HS-5 (cell line): ENCODE results near the gene SF3B2.
"Not testable (repeated sequence)": the region's sequence is repeated elsewhere in the genome, so short reads cannot be mapped to it uniquely, and the experiment has no call there.

ENCODE experiments used
- DNase-seq: peaks from one replicate; pipeline ENCODE4 v3.0.0-alpha.2; 2012; ENCODE audit warnings: low read depth

Gene SF3B2

GRCh38 chr11:66106786-66107599, 54.8 kb downstream of the SF3B2 start:
- DNase-seq = no peak

- no peak for DNase-seq
Observed at GRCh38 chr11:66107600-66108510, 55.7 kb downstream of the SF3B2 start.

GRCh38 chr11:66109294-66109693, 57.1 kb downstream of the SF3B2 start:
- no peak for DNase-seq

- no peak for DNase-seq
Observed at GRCh38 chr11:66111158-66111557, 59.0 kb downstream of the SF3B2 start.

- no peak for DNase-seq
Observed at GRCh38 chr11:66112041-66112491, 59.9 kb downstream of the SF3B2 start.

- DNase-seq = peak; percentile 86
Observed at GRCh38 chr11:66112601-66113499, 60.7 kb downstream of the SF3B2 start.

- not testable (repeated sequence) for DNase-seq
Observed at GRCh38 chr11:66114957-66115356, 62.8 kb downstream of the SF3B2 start.

- no peak for DNase-seq
Observed at GRCh38 chr11:66115638-66116301, 63.6 kb downstream of the SF3B2 start.

GRCh38 chr11:66116576-66117361, 64.6 kb downstream of the SF3B2 start:
- no peak for DNase-seq

- DNase-seq = no peak
Observed at GRCh38 chr11:66118847-66119246, 66.7 kb downstream of the SF3B2 start.
